ENCODE measurements around the gene CTSW.
"Not testable (repeated sequence)": the region's sequence is repeated elsewhere in the genome, so short reads cannot be mapped to it uniquely, and the experiment has no call there.

CTSW gene

DNA sequence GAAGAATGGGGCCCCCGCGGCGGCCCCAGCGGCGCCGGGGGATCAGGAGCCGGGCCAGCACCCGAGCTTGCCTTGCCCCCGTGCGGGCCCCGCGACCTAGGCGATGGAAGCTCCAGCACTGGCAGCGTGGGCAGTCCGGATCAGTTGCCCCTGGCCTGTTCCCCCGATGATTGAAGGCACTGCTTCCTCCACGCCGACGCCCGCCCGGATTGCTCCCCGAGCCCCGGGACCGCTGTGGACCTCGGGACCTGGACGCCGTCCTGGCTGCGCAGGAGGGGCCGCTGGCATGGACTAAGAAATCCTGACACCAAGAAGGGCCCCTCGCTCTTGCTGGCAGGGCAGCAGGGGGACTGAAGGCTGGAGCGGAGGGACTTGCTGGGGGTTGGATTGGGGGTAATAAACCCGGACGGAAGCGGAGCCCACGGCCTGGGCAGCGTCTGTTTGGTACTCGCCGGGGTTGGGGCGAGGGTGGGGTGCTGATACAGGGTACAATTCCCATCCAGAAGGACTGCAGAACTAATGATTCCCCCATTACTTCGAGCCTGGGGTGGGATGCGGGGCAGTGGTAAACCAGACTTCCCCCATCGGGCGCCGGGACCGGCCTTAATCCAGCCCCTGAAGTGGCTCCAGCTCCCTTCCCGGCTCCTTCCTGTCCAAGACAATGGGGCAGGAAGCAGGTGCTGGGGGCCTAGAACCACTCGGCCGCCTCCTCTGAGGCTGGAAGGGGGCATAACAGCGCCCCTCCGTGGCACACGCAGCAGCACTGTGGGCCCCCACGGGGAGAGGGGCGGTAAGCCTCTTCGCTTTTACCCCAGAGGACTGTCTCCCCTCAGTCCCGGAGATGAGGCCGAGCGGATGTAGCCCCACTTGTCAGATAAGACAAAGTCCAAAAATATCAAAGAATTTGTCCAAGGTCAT is 11.8 kb downstream of the CTSW start:
- no peak for TF ChIP-seq GATA1 (IDR thresholded peaks at IDR 0.05; ENCODE audit: low read depth, low read length)
- TF ChIP-seq POLR2A (IDR thresholded peaks at IDR 0.05; ENCODE audit: low read length) = peak; percentile 8
- peak; percentile 51 to 52 for DNase-seq

DNA sequence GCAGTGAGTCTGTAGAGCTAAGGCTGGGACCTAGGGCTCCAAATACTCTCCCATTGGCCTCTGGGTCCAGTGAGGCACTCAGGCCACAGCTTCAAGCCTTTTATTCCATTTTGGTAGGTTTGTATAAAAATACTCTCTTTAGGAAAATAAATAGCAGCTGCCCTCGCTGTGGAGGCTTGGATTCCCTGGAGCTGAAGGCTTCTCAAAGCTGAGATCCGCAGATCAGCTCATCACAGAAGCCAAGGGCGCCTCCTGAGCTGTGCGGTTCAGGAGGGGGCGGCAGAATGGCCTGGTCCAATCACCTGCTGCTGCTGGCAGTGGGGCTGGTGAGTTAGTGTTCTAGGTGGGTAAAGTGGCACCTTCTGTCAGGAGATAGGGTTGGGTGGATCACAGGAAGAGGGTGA is 12.5 kb downstream of the CTSW start:
- not testable (repeated sequence) for DNase-seq

GRCh38 chr11:65892661-65893317 is 13.2 kb downstream of the CTSW start:
- DNase-seq = no peak
- no peak for TF ChIP-seq POLR2A (IDR thresholded peaks at IDR 0.05; ENCODE audit: low read length)
- TF ChIP-seq GATA1 (IDR thresholded peaks at IDR 0.05; ENCODE audit: low read depth, low read length) = no peak

- DNase-seq = no peak
- no peak for TF ChIP-seq GATA1 (IDR thresholded peaks at IDR 0.05; ENCODE audit: low read depth, low read length)
- no peak for TF ChIP-seq POLR2A (IDR thresholded peaks at IDR 0.05; ENCODE audit: low read length)
Measured at GRCh38 chr11:65894034-65894591, 14.5 kb downstream of the CTSW start.

- DNase-seq = no peak
- TF ChIP-seq POLR2A (IDR thresholded peaks at IDR 0.05; ENCODE audit: low read length) (no peak), GATA1 (IDR thresholded peaks at IDR 0.05; ENCODE audit: low read depth, low read length) (no peak)
Measured at GRCh38 chr11:65895482-65895981, 15.9 kb downstream of the CTSW start.

- no peak for DNase-seq
- TF ChIP-seq POLR2A (IDR thresholded peaks at IDR 0.05; ENCODE audit: low read length) (peak; percentile 35), GATA1 (IDR thresholded peaks at IDR 0.05; ENCODE audit: low read depth, low read length) (no peak)
Measured at GRCh38 chr11:65896034-65896999, 16.7 kb downstream of the CTSW start.

DNA sequence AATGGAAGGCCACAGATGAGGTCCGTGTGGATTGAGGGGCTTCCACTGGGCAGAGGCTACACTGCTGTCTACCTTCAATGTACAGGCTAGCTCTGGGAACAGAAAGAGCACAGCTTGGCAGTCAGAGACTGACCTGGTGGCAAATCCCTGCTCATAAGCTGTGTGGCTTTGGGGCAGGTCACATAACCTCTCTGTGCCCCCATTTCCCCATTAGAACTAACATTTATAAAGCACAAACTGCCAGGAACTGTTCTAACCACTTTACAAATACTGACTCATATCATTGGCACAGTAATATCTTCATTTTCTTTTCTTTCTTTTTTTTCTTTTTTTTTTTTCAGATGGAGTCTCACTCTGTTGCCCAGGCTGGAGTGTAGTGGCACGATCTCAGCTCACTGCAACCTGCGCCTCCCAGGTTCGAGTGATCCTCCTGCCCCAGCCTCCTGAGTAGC is 17.4 kb downstream of the CTSW start:
- no peak for DNase-seq
- TF ChIP-seq GATA1 (IDR thresholded peaks at IDR 0.05; ENCODE audit: low read depth, low read length) (no peak), POLR2A (IDR thresholded peaks at IDR 0.05; ENCODE audit: low read length) (no peak)

- no peak for TF ChIP-seq GATA1 (IDR thresholded peaks at IDR 0.05; ENCODE audit: low read depth, low read length)
- peak; percentile 65 for TF ChIP-seq POLR2A (IDR thresholded peaks at IDR 0.05; ENCODE audit: low read length)
- peak in 1 of 2 experiments; percentile 54 for DNase-seq
Measured at GRCh38 chr11:65898656-65899355, 19.2 kb downstream of the CTSW start.

DNA sequence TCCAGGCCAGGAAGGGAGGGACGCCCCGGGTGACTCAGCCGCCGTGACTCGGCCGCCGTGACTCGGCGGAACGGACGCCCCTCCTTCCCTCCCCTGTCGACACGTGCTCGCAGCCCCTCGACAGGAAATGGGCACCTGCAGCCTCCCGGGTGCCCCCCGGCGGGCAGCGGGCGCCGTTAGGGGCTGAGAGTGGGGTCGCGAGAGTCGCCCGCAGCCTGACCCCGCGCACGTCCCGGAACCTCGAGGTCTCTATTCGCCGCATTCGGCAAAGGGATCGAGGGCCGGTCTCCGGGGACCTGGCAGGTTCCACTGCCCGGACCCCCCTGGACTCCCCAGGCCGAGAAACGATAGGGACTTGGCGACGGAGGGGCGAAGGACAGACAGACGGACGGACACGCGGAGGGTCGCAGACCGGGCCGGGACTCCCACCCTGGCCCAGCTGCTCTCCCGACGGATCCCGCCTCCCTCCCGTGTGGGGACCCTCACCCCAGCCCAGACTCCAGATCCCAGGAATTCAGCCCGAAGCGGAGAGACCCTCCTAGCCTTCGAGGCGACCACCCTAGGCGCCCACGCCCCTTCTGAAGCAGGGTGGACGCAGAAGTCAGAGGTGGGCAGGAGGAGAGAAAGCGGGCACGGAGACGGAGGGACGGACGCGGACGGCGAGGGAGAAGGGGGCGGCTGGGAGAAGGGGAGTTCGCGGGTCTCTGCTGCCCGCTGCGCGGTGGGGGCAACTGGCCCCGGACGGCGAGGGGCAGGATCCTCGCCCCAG is 19.9 kb downstream of the CTSW start:
- DNase-seq = peak; percentile 87 to 95

GRCh38 chr11:65900125-65900898 is 20.7 kb downstream of the CTSW start, which contains the start of gene FOSL1:
Gene FOSL1, minus strand, starts transcription at chr11:65900388. Its CDS starts 49 bp downstream, at chr11:65900339.
- peak; percentile 95 to 97 for DNase-seq
- TF ChIP-seq GATA1 (IDR thresholded peaks at IDR 0.05; ENCODE audit: low read depth, low read length) (no peak), POLR2A (IDR thresholded peaks at IDR 0.05; ENCODE audit: low read length) (peak; percentile 83)

More for the DNA sequence above, 19.9 kb downstream of the CTSW start:
- TF ChIP-seq GATA1 (IDR thresholded peaks at IDR 0.05; ENCODE audit: low read depth, low read length) = no peak
- no peak for TF ChIP-seq POLR2A (IDR thresholded peaks at IDR 0.05; ENCODE audit: low read length)

GRCh38 chr11:65900899-65901180 is 21.2 kb downstream of the CTSW start:
- TF ChIP-seq POLR2A (IDR thresholded peaks at IDR 0.05; ENCODE audit: low read length) (no peak), GATA1 (IDR thresholded peaks at IDR 0.05; ENCODE audit: low read depth, low read length) (no peak)
- no peak for DNase-seq

All from erythroblast (primary cell).